Activated CD4-positive, alpha-beta T cell treated with anti-CD3 and anti-CD28 coated beads, Interleukin-10, Interleukin-2, amounts not matched to agents 100 ng/mL and 50 ng/mL, durations not matched to agents 16 hours and 8 hours (primary cell): Measurements from ENCODE around the gene CFL2.
"Not testable (repeated sequence)": the region's sequence is repeated elsewhere in the genome, so short reads cannot be mapped to it uniquely, and the experiment has no call there.

Source experiments
- DNase-seq: peaks from one replicate; pipeline ENCODE4 v3.0.0-alpha.2; 2020

CFL2 gene

DNA sequence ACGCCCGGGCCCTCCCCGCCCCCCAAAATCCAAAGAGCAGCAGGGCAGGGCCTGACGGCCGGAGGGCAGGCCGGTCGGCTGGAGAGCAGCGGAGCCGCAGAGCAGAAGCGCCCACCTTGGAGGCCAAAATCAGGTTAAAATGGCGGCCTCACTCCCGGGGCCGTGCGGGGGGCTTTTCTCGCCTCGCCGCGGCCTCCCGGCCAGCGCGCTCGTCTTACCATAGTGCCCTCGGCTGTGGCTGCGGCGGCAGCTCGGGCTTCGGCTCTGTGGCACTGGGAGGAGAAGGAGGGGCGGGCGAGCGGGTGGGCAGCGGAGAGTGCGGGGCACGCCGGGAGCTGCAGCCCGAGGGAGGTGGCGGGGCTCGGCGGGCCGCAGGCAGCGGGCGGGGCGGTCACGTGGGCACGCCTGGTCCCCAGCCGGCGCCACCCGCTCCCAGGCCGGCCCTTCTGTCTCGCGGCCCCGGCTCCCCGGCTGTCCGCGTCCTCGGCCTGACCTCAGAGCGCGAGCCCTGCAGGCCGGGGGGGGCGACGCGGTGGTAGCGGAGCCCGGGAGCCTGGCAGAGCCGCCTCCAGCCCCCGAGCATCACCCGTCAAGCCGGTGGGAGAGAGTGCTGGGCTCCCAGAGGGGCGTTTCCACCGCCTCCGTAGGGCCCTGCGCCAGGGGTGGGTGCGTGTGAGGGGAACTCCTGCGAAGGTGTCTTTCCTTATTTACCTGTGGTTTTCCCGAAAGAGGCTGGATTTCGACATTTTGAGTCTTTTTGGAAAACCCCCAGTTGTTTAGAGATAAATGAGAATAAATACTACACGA is at the start of gene CFL2:
Gene CFL2 (minus strand): TSS at position 274 of the 807 bp plus-strand sequence. CDS start 53 bp downstream, at position 221.
- DNase-seq = peak; percentile 81

DNA sequence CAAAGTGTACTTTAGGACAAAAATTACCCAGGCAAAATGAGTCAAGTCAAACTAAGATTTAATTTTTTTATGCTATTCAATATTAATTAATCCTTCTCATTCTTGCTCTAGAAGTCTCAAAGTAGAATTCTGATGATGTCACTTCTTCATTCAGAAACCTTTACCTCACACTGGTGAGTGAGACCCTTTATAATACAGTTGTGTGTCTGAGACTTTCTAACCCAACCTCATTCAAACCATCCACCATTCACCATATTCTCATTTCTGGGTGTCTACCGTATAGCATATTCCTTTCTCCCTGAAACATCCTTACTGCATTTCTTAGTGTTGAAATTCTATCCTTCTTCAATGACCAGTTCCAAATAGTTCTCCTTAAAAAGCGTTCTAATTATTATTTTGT is 40.8 kb upstream of the CFL2 start:
- no peak for DNase-seq

DNA sequence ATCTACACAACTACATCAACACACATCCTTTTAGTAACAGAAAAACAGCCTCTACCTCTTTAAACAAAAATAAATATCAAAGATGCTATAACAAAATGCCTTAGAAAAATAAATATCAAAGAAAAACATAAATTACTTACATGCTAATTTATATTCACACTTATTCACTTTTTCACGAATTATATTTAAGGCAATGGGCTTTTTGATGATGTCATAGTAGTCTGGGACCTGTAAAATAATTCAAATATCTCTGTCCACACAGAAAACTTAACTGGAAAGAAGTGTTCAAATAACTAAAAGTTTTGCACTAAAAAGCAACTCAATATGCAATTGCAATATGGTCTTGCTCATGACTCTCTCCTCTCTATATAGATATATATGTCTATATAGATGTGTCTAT is 40.3 kb upstream of the CFL2 start:
- no peak for DNase-seq

DNA sequence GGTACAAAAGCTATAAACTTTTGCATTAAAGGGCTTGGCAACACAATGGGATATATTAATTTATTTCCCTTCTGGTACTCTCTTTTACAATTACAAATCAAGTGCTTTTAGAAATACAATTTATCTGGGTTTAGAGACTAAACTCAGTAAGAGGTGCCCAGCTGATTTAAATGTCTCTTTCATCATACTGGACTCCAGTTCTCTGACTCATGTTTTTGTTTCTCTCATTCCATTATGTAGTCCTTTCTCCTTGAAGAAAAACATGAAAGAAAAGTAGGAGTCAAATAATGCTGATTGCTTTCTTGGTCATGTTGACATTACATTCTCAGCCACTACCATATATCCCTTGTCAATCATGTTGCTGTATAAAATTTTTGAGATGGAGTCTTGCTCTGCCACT is 36.3 kb upstream of the CFL2 start:
- no peak for DNase-seq

DNA sequence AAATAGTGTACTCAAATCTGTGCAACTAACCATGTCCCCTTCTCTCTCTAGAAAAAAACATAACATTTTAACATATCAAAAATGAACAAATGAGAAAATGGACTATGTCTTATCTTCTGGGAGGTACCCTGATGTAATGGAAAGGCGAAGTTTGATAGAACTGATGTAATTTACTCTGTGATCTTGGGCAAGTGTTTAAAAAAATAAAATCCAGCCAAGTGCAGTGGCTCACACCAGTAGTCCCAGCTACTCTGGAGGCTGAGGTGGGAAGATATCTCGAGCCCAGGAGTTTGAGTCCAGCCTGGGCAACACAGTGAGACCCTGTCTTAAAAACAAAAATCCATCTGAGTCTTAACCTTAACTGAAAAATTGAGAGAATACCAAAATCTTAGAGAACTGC is 35.8 kb upstream of the CFL2 start:
- no peak for DNase-seq

DNA sequence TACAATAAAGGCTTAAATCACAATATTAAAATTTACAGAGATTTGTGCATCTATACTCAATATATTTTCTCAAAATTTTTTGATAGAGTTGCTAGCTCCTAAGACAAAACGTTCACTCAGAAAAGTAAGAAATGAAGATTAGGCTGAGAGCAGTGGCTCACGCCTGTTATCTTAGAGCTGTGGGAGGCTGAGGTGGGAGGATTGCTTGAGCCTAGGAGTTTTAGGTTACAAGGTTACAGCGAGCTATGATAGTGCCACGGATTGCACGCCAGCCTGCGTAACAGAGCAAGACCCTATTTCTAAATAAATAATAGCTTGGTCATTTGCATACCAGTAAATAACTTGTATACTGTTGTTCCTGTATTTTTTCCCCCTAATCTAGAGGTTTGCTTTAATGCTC is 35.0 kb upstream of the CFL2 start:
- DNase-seq = no peak

DNA sequence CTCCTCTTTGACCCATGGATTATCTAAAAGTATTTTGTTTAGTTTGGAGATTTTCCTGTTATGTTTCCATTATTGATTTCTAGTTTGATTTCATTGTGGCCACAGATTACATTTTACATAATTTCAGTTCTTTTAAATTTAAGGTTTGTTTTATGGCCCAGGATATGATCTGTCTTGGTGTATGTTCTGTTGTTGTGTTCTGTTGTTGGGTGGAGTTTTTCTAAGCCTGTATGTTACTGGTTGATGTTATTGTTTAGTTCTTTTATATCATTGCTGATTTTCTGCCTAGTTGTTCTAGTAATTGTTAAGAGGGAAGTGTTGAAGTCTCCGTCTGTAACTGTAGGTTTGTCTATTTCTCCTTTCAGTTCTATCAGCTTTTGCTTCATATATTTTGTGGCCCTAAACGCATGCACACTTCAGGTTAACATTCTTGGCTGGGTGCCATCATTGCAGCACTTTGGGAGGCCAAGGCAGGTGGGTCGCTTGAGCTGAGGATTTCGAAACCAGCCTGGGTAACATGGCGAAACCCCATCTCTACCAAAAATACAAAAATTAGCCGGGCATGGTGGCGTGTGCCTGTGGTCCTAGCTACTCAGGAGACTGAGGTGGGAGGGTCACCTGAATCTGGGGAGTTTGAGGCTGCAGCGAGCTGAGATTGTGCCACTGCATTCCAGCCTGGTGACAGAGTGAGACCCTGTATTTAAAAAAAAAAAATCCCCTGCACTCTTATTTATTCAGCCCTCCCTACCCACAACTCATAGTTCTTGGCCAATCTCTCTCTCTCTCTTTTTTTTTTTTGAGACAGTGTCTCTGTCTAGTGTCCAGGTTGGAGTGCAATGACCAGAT is 28.1 kb upstream of the CFL2 start:
- DNase-seq = no peak

DNA sequence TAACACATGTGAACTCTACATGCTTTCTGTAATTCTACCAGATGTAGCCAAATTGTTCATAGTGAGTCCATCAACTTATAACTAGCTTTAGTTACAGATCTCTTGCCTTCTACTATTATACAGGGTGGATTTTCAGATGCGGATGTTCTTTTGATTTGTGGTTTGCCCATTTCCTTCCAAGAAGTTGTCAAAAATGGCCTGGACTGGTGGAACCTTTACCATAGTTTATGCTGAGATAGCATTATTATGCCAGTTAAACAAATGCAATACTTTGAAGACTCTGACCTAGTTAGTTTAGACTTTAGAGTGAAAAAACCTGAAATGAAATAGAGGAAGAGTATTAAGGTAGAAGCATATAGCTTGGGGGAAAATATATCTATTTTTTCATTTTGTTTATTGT is 27.4 kb upstream of the CFL2 start:
- DNase-seq = no peak

DNA sequence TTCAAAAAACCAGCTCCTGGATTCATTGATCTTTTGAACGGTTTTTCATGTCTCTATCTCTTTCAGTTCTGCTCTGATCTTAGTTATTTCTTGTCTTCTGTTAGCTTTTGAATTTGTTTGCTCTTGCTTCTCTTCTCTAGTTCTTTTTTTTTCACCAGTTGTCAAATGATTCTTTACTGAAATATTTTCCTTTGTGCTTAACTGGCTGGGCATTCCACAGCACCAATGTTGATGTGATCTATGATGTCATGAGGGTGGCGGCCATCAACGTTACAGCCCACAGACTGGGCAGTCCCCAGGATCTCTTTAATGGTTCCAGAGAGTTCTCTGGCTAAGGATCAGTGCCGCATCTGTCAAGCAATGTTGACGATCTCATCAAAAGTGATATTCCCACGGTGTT is 25.7 kb upstream of the CFL2 start:
- not testable (repeated sequence) for DNase-seq

DNA sequence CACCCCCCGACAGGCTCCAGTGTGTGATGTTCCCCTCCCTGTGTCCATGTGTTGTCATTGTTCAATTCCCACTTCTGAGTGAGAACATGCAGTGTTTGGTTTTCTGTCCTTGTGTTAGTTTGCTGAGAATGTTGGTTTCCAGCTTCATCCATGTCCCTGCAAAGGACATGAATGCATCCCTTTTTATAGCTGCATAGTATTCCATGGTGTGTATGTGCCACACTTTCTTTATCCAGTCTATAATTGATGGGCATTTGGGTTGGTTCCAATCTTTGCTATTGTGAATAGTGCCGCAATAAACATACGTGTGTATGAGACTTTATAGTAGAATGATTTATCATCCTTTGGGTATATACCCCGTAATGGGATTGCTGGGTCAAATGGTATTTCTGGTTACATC is 22.7 kb upstream of the CFL2 start:
- DNase-seq = not testable (repeated sequence)

DNA sequence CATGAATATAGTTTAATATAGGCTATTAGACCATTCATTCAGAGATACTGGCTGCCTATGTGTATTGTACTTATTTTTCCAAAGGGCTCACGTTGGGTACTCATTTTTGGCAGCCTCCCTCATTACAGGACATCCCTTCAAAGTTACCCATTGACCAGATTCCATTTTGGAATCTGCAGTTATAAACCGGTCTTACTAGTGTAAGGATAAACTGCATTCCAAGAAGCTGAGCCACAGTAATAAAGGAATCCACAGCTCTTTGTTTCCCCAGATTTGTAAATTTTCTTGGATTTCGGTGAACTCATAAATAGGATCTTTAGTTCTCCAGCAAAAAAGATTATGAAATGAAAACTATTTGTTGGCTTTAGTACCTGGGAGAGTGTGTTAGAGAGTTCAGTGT is 18.9 kb upstream of the CFL2 start:
- no peak for DNase-seq

DNA sequence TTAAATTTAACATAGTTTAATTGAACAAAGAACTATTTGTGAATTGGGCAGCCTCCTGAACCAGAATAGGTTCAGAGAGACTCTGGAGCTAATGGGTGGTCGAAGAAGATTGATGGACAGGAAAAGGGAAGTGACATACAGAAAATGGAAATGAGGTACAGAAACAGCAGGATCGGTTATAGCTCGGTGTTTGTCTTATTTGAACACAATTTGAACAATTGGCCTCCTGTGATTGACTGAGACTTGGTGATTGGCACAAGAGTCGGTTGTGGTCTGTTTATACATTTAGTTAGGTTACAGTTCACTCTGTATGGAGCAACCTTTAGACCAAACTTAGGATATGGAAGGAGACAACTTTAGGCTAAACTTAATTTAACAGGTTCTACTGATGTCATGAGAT is 18.4 kb upstream of the CFL2 start:
- no peak for DNase-seq

DNA sequence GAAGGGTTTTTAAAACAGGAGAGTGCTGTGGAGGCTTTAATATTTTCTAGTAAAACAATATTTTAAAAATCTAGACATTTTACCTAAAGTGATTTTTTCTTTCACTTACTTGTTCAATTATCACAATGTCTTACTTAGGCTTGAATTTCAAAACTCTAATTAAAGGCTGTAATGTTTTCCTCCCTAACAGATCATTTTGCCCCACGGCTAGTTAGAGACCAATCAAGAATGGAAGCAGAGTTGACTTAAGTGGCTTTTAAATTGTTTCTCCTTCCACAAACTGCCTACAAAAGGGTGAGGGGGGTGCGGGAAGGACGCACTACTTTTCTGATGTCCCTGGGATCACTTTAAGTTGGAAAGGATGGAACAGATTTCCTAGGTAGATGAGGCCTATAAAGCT is 9.5 kb upstream of the CFL2 start:
- DNase-seq = no peak

DNA sequence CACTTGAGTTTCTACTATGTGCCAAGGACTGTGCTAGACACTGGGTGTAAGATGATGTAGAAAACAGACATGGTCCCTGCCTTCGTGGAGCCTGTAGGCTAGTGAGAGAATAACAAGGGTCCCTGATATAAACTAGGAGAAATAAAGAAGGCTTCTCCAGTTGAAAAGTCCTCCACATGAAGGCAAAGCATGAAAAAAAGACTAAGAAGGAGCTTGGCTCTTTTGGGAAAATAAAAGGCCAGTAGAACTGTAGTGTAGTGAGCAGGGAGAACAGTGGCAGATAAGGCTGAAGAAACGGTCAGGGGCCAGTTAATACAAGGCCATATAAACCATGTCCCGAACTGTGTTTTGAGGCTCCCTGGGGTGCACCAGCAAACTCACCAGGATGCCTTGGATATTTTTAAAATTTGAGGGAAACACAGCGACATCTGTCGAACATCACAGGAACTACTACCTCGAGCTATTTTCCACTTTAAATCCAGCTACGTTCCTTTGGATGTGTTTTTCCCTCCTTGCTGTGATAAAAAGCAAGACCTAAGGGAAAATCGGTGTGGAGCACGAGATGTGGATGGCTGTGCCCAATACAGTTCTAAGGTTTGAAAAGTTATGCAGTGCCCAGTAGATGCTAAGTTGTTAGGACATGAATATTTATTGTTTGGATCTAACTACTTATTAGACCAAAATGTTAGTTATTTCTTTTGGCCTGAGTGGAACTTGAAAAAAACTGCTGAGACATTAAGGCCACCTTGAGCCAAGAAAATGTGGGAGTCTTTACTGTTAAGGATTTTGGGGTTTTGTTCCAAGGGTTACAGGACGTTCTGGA is 8.5 kb upstream of the CFL2 start:
- peak; percentile 46 for DNase-seq

DNA sequence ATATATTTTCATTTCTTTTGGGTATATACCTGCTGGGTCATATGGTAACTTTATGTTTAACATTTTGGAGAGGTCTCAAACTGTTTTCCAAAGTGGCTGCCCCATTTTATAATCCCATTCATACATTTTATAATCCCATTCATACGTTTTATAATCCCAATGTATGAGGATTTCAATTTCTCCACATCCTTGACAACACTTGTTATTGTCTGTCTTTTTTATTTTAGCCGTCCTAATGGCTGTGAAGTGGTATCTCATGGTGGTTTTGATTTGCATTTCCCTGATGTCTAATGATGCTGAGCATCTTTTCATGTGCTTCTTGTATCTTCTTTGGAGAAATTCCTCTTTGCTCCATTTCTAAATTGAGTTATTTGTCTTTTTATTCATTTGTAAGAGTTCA is 6.7 kb upstream of the CFL2 start:
- DNase-seq = no peak

DNA sequence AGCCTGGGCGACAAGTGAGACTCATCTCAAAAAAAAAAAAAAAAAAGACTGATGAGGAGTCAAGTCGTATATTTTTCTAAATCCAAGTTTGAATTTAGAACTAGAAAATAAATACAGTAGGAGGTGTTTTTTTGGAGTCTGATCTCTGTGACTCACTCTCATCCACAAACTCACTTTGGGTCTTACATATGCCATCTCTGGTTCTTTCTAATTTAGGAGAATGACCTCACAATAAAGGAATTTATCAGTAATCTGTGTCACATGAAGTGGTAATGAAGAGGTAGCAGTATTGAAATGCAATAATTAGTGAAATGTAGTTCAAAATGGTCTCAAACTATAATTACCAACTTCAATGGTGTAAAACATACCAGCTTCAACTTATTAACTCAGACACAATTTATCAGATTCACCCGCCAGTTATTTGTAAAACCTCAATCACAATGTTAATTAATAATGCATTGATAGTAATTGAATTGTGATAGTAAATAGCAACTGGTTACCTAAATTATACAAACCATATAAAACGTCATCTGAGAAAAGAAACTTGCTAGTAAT is 4.4 kb upstream of the CFL2 start:
- no peak for DNase-seq

DNA sequence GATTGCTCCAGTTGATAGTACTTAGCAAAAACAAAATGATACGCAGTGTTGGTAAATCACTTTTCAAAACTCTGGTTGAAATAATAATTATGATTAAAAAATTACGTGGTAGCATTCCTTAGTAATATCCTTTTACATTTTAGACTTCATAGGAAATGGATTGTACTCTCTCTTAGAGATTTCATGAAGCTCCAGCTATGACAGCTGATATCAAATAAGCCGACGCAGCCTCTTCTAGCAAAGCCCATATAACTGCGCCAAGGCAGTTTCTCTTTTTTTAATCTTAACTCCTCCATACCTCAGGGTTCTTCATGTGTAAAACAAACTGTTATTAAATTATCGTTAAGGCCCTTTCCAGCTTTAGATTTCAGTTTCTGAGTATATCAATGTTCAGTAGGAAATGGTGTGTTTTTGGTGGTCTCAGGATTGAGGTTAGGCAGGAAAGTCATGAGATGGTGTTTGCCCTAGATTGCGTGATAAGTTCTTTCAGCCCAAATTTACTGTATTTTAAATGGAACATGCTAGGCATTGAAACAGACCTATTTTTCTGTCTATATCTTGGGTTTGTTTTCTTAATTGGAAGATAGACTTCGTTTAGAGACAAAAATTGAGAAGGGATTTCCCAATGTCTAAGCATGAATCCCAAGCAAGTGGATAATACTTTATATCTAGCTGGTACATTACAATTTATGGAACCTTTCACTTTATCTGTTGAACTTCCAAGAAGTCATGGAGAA is 902 bp upstream of the CFL2 start:
- DNase-seq = no peak

DNA sequence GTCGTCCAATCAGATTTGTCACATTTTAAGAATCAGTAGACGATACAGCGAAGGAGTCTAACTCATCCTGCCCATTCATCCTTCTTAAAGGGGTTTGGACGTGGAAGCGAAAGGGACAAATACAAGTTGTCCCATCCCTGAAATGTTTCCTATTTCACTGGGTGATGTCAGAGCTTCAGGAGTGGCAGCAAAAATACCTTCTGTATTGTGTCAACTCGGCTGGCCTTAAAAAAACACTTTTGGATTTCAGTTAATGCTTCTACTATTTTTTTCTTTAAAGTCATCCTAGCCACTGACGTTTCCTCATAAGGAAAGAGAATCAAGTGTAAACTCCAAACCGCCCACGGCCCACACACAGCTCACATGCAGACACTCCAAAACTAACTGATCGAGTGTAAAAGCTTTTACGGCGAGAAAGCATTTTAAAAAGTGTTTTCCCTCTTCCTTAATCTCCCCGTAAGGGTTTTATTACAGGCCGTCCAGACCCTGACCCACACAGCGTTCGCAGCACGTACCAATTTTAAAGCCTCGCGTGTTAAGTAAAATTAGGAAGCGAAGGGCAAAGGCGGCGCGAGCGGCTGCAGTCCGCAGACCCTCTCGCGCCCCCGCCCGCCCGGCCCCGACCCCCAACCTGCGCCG is 593 bp downstream of the CFL2 start:
- DNase-seq = peak; percentile 19

DNA sequence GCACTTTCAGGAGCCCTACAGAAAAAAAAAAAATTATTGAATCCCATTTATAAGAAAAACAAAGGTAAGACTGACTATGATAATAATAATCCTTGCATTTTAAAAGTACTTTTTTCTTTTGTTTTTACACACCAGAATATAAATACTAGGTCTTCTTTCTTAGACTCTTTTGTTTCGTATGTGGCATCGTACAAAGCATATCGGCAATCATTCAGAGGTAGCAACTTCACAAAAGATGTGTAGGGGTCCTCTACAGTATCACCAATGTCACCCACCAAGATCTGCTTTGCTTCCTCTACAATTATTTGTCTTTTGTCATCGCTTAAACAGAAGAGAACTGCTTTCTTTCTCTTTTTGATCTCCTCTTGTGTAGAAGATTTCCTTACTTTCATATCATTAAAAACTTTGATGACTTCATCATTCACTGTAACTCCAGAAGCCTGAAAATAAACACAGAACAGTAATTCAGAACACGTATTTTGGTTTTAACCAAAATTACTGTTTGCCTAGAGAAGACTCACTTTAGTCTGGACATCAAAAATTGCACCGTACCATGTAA is 1.2 kb downstream of the CFL2 start:
- DNase-seq = no peak

DNA sequence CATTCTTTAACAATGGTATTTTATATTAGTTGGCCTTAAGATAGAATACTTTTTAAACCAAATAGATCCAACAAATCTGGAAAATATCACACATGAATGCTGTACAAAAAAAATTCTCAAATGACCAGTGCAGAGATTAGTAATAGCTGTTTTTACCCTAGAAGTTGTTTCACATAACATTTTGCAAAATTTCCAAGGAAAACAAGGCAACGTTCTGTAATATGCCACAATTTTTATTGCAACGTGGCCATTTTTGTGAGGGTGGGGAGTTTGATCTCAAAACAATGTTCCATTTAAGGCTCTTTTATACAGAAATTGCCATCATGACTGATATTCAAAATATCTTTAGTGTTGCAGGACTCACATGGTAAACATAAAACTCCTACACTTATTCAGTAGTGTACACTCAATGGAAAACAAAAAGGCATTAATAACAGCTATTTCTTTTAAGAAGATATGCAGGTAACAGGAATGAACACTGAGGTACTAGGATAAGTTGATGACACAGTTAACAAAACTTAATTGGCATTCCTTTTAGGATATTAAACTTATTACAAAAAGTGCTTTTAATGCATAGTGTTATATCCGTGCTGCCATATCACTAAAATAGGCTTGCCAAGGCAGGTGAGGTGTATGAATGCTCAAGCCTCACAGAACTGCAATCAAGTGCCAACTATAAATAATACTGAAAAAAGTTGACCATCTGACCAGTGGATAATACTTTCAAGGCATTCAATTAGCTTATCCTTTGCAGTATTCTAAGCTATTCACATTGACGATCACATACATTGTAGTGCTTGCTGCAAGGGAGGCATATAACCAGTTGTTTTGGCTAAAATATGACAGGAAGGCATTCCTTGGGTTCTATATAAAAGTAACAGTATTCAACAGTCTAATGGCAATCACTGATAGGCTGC is 2.3 kb downstream of the CFL2 start:
- DNase-seq = no peak
